HepG2 (cell line): ENCODE results near the gene DTD2. TPM values are rescaled to one million over a fixed set of nuclear protein-coding genes. Genes with fewer than 3 reads are reported as not detected.

Experiments
- ARNTL ChIP-seq: sonication (generic); formaldehyde crosslinking; IDR thresholded peaks from 2 replicates; pipeline ENCODE4 v1.4.0; 2020; ENCODE audit warnings: mild to moderate bottlenecking, missing genetic modification reagents
- CSRNP2 ChIP-seq: sonication (generic); formaldehyde crosslinking; conservative IDR thresholded peaks from 2 replicates; pipeline ENCODE4 v1.8.0; 2022; ENCODE audit warnings: low read depth, missing genetic modification reagents
- DPF2 ChIP-seq: sonication (generic); formaldehyde crosslinking; IDR thresholded peaks from 2 replicates; pipeline ENCODE4 v1.4.0; 2020; ENCODE audit warnings: mild to moderate bottlenecking, low read depth, missing genetic modification reagents, borderline replicate concordance
- NCOA1 ChIP-seq: sonication (generic); formaldehyde crosslinking; IDR thresholded peaks from 2 replicates; pipeline ENCODE4 v1.9.0; 2021; ENCODE audit warnings: missing genetic modification reagents
- NRL ChIP-seq: sonication (generic); formaldehyde crosslinking; IDR thresholded peaks from 2 replicates; pipeline ENCODE4 v1.5.0; 2020; ENCODE audit warnings: missing genetic modification reagents, mild to moderate bottlenecking, moderate library complexity, borderline replicate concordance
- RAD21 ChIP-seq: fragments of 450-650 bp; formaldehyde crosslinking; IDR thresholded peaks from 2 replicates; pipeline ENCODE4 v1.5.0; 2020; ENCODE audit warnings: mild to moderate bottlenecking
- SMARCE1 ChIP-seq: fragments of 450-650 bp; IDR thresholded peaks from 2 replicates; pipeline ENCODE4 v1.6.1; 2017; ENCODE audit warnings: borderline replicate concordance
- THAP7 ChIP-seq: sonication (generic); formaldehyde crosslinking; IDR thresholded peaks from 2 replicates; pipeline ENCODE4 v1.8.1; 2023; ENCODE audit warnings: mild to moderate bottlenecking, missing genetic modification reagents
- ZBTB34 ChIP-seq: sonication (generic); formaldehyde crosslinking; IDR thresholded peaks from 2 replicates; pipeline ENCODE4 v1.8.0; 2022; ENCODE audit warnings: mild to moderate bottlenecking, missing genetic modification reagents
- ZBTB49 ChIP-seq: sonication (generic); formaldehyde crosslinking; IDR thresholded peaks from 2 replicates; pipeline ENCODE4 v1.4.0; 2020; ENCODE audit warnings: missing genetic modification reagents, borderline replicate concordance
- ZNF343 ChIP-seq: sonication (generic); formaldehyde crosslinking; IDR thresholded peaks from 2 replicates; pipeline ENCODE4 v1.4.0; 2020; ENCODE audit warnings: mild to moderate bottlenecking, missing genetic modification reagents
- ZNF367 ChIP-seq: sonication (generic); formaldehyde crosslinking; IDR thresholded peaks from 2 replicates; pipeline ENCODE4 v1.4.0; 2020; ENCODE audit warnings: missing genetic modification reagents, borderline replicate concordance
- ZNF577 ChIP-seq: sonication (generic); formaldehyde crosslinking; IDR thresholded peaks from 2 replicates; pipeline ENCODE4 v1.4.0; 2020; ENCODE audit warnings: mild to moderate bottlenecking, low read depth, missing genetic modification reagents, borderline replicate concordance
- ZNF800 ChIP-seq: sonication (generic); formaldehyde crosslinking; IDR thresholded peaks from 2 replicates; pipeline ENCODE4 v1.4.0; 2020; ENCODE audit warnings: missing genetic modification reagents
- ZNF878 ChIP-seq: sonication (generic); formaldehyde crosslinking; IDR thresholded peaks from 2 replicates; pipeline ENCODE4 v1.8.1; 2023; ENCODE audit warnings: mild to moderate bottlenecking, missing genetic modification reagents, moderate library complexity
- polyA plus RNA-seq, 8 experiments: library from polyadenylated mRNA; depleted of rRNA in 3 of 8; stranded (reverse) in 7 of 8; unstranded in 1 of 8; fragments of >200 nt; fragmentation: Illumina TruSeq in 4 of 8; extraction: Trizol in 4 of 8; gene quantifications; 2 replicates each; pipeline versions ENCODE4 v1.2.1 to v1.2.3, GENCODE V29; 2011 to 2016; ENCODE audit warnings: low read depth in 4 of 8, missing spikeins in 1 of 8, mixed read lengths in 1 of 8; ENCODE audit not compliant: insufficient read depth in 1 of 8
- total RNA-seq, 5 experiments: library from RNA; depleted of rRNA; stranded (reverse); fragments of >200 nt; fragmentation: Illumina TruSeq; extraction: Trizol; gene quantifications; 2 replicates each; pipeline ENCODE4 v1.2.3, GENCODE V29; 2016; ENCODE audit warnings: low read depth in 1 of 5

Gene DTD2
- total and polyA plus RNA-seq, 2 of the 13 experiments (the other 11 are each of a cell fraction or from before 2014, with no cell fraction given): 22.3 to 49.8 TPM

- 0 out of 2 replicates have a peak, but pooled peaks have one; percentile 18 for TF ChIP-seq ZBTB49 (CRISPR knock-in tag)
- TF ChIP-seq ZNF343 (CRISPR knock-in tag): peak; percentile 99
- peak; percentile 93 for TF ChIP-seq ARNTL (CRISPR knock-in tag)
- peak; percentile 74 for TF ChIP-seq RAD21
- peak; percentile 98 for TF ChIP-seq THAP7 (CRISPR knock-in tag)
- TF ChIP-seq ZNF367 (CRISPR knock-in tag): peak; percentile 97
- TF ChIP-seq ZNF878 (CRISPR knock-in tag): peak; percentile 31
- peak; percentile 99 for TF ChIP-seq NCOA1 (CRISPR knock-in tag)
- TF ChIP-seq DPF2 (CRISPR knock-in tag): no peak; the same call in 1 of the 2 replicates
- no peak; the same call in none of the 2 replicates for TF ChIP-seq ZBTB34
- TF ChIP-seq ZNF577 (CRISPR knock-in tag): peak; percentile 97
- no peak for TF ChIP-seq SMARCE1
- TF ChIP-seq CSRNP2 (CRISPR knock-in tag): peak; percentile 98
- peak; percentile 99; the same call in 1 of the 2 replicates for TF ChIP-seq NRL (CRISPR knock-in tag)
- no peak for TF ChIP-seq ZNF800
Measured at GRCh38 chr14:31420319-31421111, 36.8 kb downstream of the DTD2 start, which contains the start of gene HEATR5A (continued).
